ENCODE data around the gene WDR93. TPM values are rescaled to one million over a fixed set of nuclear protein-coding genes. Genes with fewer than 3 reads are reported as not detected.

The WDR93 gene
- polyA plus RNA-seq, 2 of the 4 experiments (the other 2 are of a cell fraction) = 0.10 to 0.26 TPM

DNA sequence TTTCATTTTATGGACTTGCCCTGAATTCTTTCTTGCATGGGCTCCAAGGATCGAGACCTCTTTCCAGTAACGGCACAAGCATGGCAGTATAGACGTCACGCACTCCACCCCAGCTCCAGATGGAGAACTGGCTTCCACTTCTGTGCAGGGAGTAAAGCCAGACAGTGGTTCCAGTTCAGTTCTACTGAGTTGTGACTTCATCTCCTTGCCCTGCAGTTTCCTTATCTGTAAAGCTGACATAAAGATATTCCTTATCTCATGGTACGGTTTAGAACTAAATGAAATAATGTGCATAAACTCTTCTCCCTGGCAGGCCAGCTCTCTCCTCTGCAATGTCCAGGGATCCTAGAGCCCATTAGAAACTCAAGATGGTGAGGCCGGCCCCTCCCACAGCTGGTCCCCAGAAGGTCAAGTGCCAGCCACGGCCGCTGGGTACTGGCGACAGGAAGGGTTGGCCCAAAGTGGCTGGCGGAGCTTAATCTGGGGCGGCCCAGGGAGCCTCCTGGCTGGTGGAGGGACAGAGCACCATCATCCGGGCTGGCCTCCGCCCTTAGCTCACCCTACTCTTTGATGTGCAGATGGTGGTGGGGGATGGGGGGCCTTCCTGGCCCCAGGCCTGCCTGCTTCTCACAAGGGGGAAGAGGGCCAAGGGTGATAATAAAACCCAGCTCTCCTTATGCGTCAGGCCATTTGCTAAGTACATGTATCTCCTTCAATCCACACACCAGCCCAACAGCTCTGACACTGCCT is 92.7 kb downstream of the WDR93 start:
- Histone ChIP-seq H3K4me1 (peaks cover 37% of the 10 kb centered on the region), H3K9me3 (peaks cover 17% of the 10 kb centered on the region), H3K4me2 (no peak overlapping the region), H3K27ac (peak overlapping the region in 1 of 2 experiments; percentile 79; a peak in 3 of 6 replicates), H3K4me3 (no peak overlapping the region)
- FAIRE-seq = no peak
- ATAC-seq = no peak
- POLR2A ChIA-PET = no interaction called here
- DNase-seq (ENCODE audit: low read depth in 1 of 2, low spot score in 1 of 2) = no peak
- 91% methylated on average over 14 of the region's 14 CpGs for WGBS (ENCODE audit: missing lambda C conversion rate)
- CTCF ChIA-PET = interaction anchor here (1.4 to 3.1 kb wide), 8 partner anchors 9 to 91 kb away, joined by 4 to 19 read pairs (median 6); partner anchors contain the start of gene MESP1
- TF ChIP-seq, protein P1, sequence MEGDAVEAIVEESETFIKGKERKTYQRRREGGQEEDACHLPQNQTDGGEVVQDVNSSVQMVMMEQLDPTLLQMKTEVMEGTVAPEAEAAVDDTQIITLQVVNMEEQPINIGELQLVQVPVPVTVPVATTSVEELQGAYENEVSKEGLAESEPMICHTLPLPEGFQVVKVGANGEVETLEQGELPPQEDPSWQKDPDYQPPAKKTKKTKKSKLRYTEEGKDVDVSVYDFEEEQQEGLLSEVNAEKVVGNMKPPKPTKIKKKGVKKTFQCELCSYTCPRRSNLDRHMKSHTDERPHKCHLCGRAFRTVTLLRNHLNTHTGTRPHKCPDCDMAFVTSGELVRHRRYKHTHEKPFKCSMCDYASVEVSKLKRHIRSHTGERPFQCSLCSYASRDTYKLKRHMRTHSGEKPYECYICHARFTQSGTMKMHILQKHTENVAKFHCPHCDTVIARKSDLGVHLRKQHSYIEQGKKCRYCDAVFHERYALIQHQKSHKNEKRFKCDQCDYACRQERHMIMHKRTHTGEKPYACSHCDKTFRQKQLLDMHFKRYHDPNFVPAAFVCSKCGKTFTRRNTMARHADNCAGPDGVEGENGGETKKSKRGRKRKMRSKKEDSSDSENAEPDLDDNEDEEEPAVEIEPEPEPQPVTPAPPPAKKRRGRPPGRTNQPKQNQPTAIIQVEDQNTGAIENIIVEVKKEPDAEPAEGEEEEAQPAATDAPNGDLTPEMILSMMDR (IDR thresholded peaks at IDR 0.05) = no peak
- TF ChIP-seq SREBF2 (IDR thresholded peaks at IDR 0.05) (no peak), RCOR1 (IDR thresholded peaks at IDR 0.05; ENCODE audit: low read depth, low read length) (no peak), MAZ (IDR thresholded peaks at IDR 0.05; ENCODE audit: borderline replicate concordance, low read depth, low read length) (no peak), NR3C1 (IDR thresholded peaks at IDR 0.05) (no peak), RARB (CRISPR knock-in tag; IDR thresholded peaks at IDR 0.05) (no peak), FOSL2 (IDR thresholded peaks at IDR 0.05) (no peak), FOSL2 (CRISPR knock-in tag; IDR thresholded peaks at IDR 0.05) (no peak), ZFP36 (IDR thresholded peaks at IDR 0.05; ENCODE audit: borderline replicate concordance, partially characterized antibody) (no peak), EHF (CRISPR knock-in tag; IDR thresholded peaks at IDR 0.05) (no peak), ZSCAN20 (CRISPR knock-in tag; IDR thresholded peaks at IDR 0.05) (no peak), HDAC2 (IDR thresholded peaks at IDR 0.05) (no peak), MAFK (IDR thresholded peaks at IDR 0.05; ENCODE audit: partially characterized antibody) (no peak), CBX2 (IDR thresholded peaks at IDR 0.05; ENCODE audit: borderline replicate concordance, low read depth) (no peak), HOXA7 (CRISPR knock-in tag; IDR thresholded peaks at IDR 0.05) (no peak)
- TF ChIP-seq, protein P2, sequence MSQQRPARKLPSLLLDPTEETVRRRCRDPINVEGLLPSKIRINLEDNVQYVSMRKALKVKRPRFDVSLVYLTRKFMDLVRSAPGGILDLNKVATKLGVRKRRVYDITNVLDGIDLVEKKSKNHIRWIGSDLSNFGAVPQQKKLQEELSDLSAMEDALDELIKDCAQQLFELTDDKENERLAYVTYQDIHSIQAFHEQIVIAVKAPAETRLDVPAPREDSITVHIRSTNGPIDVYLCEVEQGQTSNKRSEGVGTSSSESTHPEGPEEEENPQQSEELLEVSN (IDR thresholded peaks at IDR 0.05; ENCODE audit: borderline replicate concordance, low read depth) = no peak
- TF ChIP-seq, protein P3, sequence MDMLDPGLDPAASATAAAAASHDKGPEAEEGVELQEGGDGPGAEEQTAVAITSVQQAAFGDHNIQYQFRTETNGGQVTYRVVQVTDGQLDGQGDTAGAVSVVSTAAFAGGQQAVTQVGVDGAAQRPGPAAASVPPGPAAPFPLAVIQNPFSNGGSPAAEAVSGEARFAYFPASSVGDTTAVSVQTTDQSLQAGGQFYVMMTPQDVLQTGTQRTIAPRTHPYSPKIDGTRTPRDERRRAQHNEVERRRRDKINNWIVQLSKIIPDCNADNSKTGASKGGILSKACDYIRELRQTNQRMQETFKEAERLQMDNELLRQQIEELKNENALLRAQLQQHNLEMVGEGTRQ (IDR thresholded peaks at IDR 0.05) = no peak
- TF ChIP-seq, protein P4, sequence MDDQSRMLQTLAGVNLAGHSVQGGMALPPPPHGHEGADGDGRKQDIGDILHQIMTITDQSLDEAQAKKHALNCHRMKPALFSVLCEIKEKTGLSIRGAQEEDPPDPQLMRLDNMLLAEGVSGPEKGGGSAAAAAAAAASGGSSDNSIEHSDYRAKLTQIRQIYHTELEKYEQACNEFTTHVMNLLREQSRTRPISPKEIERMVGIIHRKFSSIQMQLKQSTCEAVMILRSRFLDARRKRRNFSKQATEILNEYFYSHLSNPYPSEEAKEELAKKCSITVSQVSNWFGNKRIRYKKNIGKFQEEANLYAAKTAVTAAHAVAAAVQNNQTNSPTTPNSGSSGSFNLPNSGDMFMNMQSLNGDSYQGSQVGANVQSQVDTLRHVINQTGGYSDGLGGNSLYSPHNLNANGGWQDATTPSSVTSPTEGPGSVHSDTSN (IDR thresholded peaks at IDR 0.05) = no peak

DNA sequence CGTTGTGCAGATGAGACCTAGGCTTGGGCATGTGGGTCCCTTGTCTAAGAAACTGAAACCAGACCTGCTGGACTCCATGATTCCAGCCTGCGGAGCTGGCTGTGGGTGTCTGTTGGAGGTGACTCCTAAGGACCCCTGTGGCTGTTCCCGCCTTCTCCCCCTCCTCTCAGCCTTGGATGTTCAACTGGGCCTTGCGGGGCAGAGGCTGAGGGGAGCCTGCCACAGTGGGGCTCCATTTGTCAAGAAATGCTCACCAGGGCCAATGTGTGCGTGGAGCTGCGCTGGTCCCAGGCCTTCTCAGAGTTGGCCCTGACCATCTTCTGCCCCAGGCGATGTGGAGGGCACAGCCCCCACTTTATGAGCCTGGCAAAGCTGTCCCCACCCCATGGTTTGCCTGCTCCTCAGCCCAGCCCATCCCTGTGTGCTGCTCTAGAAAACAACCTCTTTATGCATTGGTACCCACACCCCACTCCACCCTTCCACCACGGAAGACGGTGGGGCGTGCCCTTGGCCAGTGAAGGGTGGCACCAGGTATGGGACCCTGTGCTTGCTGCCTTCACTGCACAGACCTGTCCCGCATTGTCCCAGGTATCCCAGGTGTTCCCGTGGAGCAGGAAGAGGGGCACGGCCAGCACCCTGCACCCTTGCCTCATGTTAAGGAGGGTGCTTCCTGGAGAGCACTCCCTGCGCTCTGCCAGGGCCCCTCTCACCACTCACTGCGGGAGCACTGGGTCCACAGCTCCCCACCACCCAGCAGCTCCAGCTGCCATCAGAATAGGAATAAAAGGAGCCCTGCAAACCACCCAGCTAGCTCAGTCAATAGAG is 93.5 kb downstream of the WDR93 start:
- CTCF ChIA-PET = interaction anchor here (1.4 to 3.1 kb wide), 8 partner anchors 9 to 90 kb away, joined by 4 to 19 read pairs (median 6); partner anchors contain the start of gene MESP1
- H3K4me3 ChIP-seq = no peak overlapping the region
- ATAC-seq (peak in 1 of 2 experiments; percentile 12; a peak in 3 of 6 replicates), DNase-seq (ENCODE audit: low read depth in 1 of 2, low spot score in 1 of 2) (no peak), FAIRE-seq (no peak)
- H3K27ac ChIP-seq = peak overlapping the region; percentile 60 to 79; a peak in 4 of 6 replicates
- H3K9me3 ChIP-seq = peaks cover 22% of the 10 kb centered on the region
- 92% methylated on average over 15 of the region's 15 CpGs for WGBS (ENCODE audit: missing lambda C conversion rate)
- peaks cover 37% of the 10 kb centered on the region for H3K4me1 ChIP-seq
- no peak overlapping the region for H3K4me2 ChIP-seq
- POLR2A ChIA-PET = no interaction called here
- TF ChIP-seq POLR2A (IDR thresholded peaks at IDR 0.05; ENCODE audit: low read length) = no peak
- TF ChIP-seq TFCP2L1 (CRISPR knock-in tag; IDR thresholded peaks at IDR 0.05) = no peak
- TF ChIP-seq RNF2 (IDR thresholded peaks at IDR 0.05; ENCODE audit: borderline replicate concordance, low read depth) = no peak
- TF ChIP-seq, protein P5, sequence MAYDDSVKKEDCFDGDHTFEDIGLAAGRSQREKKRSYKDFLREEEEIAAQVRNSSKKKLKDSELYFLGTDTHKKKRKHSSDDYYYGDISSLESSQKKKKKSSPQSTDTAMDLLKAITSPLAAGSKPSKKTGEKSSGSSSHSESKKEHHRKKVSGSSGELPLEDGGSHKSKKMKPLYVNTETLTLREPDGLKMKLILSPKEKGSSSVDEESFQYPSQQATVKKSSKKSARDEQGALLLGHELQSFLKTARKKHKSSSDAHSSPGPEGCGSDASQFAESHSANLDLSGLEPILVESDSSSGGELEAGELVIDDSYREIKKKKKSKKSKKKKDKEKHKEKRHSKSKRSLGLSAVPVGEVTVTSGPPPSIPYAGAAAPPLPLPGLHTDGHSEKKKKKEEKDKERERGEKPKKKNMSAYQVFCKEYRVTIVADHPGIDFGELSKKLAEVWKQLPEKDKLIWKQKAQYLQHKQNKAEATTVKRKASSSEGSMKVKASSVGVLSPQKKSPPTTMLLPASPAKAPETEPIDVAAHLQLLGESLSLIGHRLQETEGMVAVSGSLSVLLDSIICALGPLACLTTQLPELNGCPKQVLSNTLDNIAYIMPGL (CRISPR knock-in tag; IDR thresholded peaks at IDR 0.05; ENCODE audit: borderline replicate concordance) = no peak
- no peak for TF ChIP-seq HOXB13 (CRISPR knock-in tag; IDR thresholded peaks at IDR 0.05; ENCODE audit: low read depth)
- no peak for TF ChIP-seq HOXA7 (CRISPR knock-in tag; IDR thresholded peaks at IDR 0.05)
- no peak for TF ChIP-seq CBX2 (IDR thresholded peaks at IDR 0.05; ENCODE audit: borderline replicate concordance, low read depth)
- no peak for TF ChIP-seq JUN (IDR thresholded peaks at IDR 0.05)
- TF ChIP-seq MAFK (IDR thresholded peaks at IDR 0.05; ENCODE audit: partially characterized antibody) = no peak
- TF ChIP-seq, protein P6, sequence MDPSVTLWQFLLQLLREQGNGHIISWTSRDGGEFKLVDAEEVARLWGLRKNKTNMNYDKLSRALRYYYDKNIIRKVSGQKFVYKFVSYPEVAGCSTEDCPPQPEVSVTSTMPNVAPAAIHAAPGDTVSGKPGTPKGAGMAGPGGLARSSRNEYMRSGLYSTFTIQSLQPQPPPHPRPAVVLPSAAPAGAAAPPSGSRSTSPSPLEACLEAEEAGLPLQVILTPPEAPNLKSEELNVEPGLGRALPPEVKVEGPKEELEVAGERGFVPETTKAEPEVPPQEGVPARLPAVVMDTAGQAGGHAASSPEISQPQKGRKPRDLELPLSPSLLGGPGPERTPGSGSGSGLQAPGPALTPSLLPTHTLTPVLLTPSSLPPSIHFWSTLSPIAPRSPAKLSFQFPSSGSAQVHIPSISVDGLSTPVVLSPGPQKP (IDR thresholded peaks at IDR 0.05; ENCODE audit: low read depth, low read length) = no peak
- no peak for TF ChIP-seq JUNB (IDR thresholded peaks at IDR 0.05)
- no peak for TF ChIP-seq GATA3 (IDR thresholded peaks at IDR 0.05; ENCODE audit: borderline replicate concordance)
- no peak for TF ChIP-seq ZSCAN20 (CRISPR knock-in tag; IDR thresholded peaks at IDR 0.05)
- TF ChIP-seq CHD4 (IDR thresholded peaks at IDR 0.05; ENCODE audit: borderline replicate concordance) = no peak
- no peak for TF ChIP-seq POLR2AphosphoS2 (conservative IDR thresholded peaks at IDR 0.05; ENCODE audit: low read length)
- TF ChIP-seq HDAC2 (IDR thresholded peaks at IDR 0.05) = no peak

Measured in A549 (cell line).